Measurements from ENCODE around the gene KLF11. TPM values are rescaled to one million over a fixed set of nuclear protein-coding genes. Genes with fewer than 3 reads are reported as not detected.

The KLF11 gene
- total and polyA plus RNA-seq, 2 experiments from 2014 or later = 10.2 to 11.3 TPM

DNA sequence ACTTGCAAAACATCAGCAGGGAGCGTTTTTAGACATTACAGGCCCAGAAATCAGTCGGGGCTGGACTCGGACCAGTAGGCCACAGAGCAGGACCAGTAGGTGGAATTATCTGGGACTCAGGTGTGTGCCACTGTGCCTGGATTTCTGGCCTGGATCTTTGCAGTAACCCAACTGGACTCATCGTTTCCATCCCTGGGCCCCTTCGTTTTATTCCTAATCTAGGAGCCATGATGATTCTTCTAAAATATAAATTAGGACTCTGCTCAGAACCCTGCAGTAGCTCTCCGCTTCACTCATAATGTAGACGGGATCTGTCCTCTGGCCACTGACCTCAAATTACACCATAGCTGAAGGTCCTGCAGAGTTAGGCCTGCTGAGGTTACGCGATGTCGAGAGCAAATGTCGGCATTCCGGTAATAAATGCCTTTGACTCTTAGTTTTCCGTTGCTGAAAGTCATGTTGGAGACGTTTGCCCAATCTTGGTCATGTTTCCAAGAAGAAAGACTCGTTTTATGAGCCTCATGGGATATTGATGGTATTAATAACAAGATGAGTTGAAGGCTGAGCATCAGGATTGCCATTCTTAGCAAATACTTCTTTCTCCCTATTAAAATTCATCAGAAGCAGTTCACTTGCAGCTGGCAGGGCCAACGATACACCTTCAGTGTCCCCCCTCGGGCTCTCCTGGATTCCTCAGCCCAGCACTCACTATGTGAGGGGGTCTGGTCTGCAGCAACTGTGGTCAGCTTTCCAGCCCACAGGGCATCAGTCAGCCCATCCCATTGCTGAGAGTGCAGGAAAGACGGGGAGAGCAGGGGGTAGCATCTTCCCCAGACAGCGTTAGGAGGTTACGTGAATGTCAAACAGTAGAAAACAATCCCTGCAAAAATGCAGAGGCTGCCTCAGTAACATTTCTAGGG, 39.9 kb upstream of the KLF11 start:
- Histone ChIP-seq H4K20me1 (ENCODE audit: insufficient read depth, poor library complexity, severe bottlenecking) (no peaks in the 10 kb centered on the region), H3K36me3 (replicated peaks; ENCODE audit: insufficient read depth, low read depth) (no peaks in the 10 kb centered on the region), H3K9me2 (replicated peaks; ENCODE audit: insufficient read depth) (no peaks in the 10 kb centered on the region), H3K4me1 (ENCODE audit: insufficient read depth) (peaks cover 6% of the 10 kb centered on the region), H2AFZ (no peak overlapping the region), H3K27ac (no peak overlapping the region), H3K4me2 (no peak overlapping the region), H3K4me3 (no peak overlapping the region), H3K27me3 (no peaks in the 10 kb centered on the region), H3K9me3 (ENCODE audit: low read depth) (no peaks in the 10 kb centered on the region), H3K79me2 (no peaks in the 10 kb centered on the region)
- WGBS (ENCODE audit: low lambda C conversion rate, missing lambda C conversion rate) = 92% methylated on average over 20 of the region's 20 CpGs
- DNase-seq (ENCODE audit: low spot score) = no peak
- TF ChIP-seq, protein P1, sequence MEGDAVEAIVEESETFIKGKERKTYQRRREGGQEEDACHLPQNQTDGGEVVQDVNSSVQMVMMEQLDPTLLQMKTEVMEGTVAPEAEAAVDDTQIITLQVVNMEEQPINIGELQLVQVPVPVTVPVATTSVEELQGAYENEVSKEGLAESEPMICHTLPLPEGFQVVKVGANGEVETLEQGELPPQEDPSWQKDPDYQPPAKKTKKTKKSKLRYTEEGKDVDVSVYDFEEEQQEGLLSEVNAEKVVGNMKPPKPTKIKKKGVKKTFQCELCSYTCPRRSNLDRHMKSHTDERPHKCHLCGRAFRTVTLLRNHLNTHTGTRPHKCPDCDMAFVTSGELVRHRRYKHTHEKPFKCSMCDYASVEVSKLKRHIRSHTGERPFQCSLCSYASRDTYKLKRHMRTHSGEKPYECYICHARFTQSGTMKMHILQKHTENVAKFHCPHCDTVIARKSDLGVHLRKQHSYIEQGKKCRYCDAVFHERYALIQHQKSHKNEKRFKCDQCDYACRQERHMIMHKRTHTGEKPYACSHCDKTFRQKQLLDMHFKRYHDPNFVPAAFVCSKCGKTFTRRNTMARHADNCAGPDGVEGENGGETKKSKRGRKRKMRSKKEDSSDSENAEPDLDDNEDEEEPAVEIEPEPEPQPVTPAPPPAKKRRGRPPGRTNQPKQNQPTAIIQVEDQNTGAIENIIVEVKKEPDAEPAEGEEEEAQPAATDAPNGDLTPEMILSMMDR (IDR thresholded peaks at IDR 0.05; ENCODE audit: poor library complexity) = no peak
- TF ChIP-seq EZH2 (IDR thresholded peaks at IDR 0.05; ENCODE audit: borderline replicate concordance) (no peak), EZH2phosphoT487 (IDR thresholded peaks at IDR 0.05; ENCODE audit: low read depth, severe bottlenecking, unreplicated experiment) (no peak)

GRCh38 chr2:10004401-10004800, 38.9 kb upstream of the KLF11 start:
- Histone ChIP-seq H3K9me3 (ENCODE audit: low read depth) (no peaks in the 10 kb centered on the region), H3K27me3 (no peaks in the 10 kb centered on the region), H3K79me2 (no peaks in the 10 kb centered on the region), H3K9me2 (replicated peaks; ENCODE audit: insufficient read depth) (no peaks in the 10 kb centered on the region), H4K20me1 (ENCODE audit: insufficient read depth, poor library complexity, severe bottlenecking) (no peaks in the 10 kb centered on the region), H3K4me3 (no peak overlapping the region), H3K4me1 (ENCODE audit: insufficient read depth) (peaks cover 6% of the 10 kb centered on the region), H3K27ac (no peak overlapping the region), H3K4me2 (no peak overlapping the region), H2AFZ (no peak overlapping the region), H3K36me3 (replicated peaks; ENCODE audit: insufficient read depth, low read depth) (no peaks in the 10 kb centered on the region)
- TF ChIP-seq, protein P1 (IDR thresholded peaks at IDR 0.05; ENCODE audit: poor library complexity) = no peak
- TF ChIP-seq EZH2phosphoT487 (IDR thresholded peaks at IDR 0.05; ENCODE audit: low read depth, severe bottlenecking, unreplicated experiment) (no peak), EZH2 (IDR thresholded peaks at IDR 0.05; ENCODE audit: borderline replicate concordance) (no peak)
- DNase-seq (ENCODE audit: low spot score) = no peak
- WGBS (ENCODE audit: low lambda C conversion rate, missing lambda C conversion rate) = 81% methylated on average over 5 of the region's 5 CpGs

DNA sequence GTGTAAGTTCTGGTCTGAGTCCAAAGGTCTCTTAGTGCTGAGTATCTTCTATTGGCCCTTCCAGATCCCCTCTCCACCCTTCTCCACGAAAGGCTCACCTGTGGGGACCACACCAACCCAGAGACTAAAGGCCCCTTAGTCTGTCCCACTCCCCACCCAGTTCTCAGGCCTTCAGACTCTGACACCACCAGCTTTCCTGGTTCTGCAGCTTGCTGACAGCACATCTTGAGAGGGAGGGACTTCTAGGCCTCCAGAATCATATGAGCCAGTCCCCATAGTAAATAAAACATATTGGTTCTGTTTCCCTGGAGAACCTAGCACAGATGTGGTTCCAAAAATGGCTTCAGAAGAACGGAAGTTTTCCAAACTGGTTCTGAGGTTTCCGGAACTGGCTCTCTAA, 38.5 kb upstream of the KLF11 start:
- Histone ChIP-seq H3K27ac (no peak overlapping the region), H3K4me1 (ENCODE audit: insufficient read depth) (peaks cover 8% of the 10 kb centered on the region), H2AFZ (no peak overlapping the region), H3K4me3 (no peak overlapping the region), H3K79me2 (no peaks in the 10 kb centered on the region), H3K9me3 (ENCODE audit: low read depth) (no peaks in the 10 kb centered on the region), H3K4me2 (no peak overlapping the region), H3K27me3 (no peaks in the 10 kb centered on the region), H3K9me2 (replicated peaks; ENCODE audit: insufficient read depth) (no peaks in the 10 kb centered on the region), H4K20me1 (ENCODE audit: insufficient read depth, poor library complexity, severe bottlenecking) (no peaks in the 10 kb centered on the region), H3K36me3 (replicated peaks; ENCODE audit: insufficient read depth, low read depth) (no peaks in the 10 kb centered on the region)
- WGBS (ENCODE audit: low lambda C conversion rate, missing lambda C conversion rate) = 79% methylated on average over 3 of the region's 3 CpGs
- TF ChIP-seq, protein P1 (IDR thresholded peaks at IDR 0.05; ENCODE audit: poor library complexity) = no peak
- TF ChIP-seq EZH2 (IDR thresholded peaks at IDR 0.05; ENCODE audit: borderline replicate concordance) (no peak), EZH2phosphoT487 (IDR thresholded peaks at IDR 0.05; ENCODE audit: low read depth, severe bottlenecking, unreplicated experiment) (no peak)
- DNase-seq (ENCODE audit: low spot score) = no peak

Measured in hepatocyte (in vitro differentiated cells).